Measurements from ENCODE around the gene RSRC2. TPM values are rescaled to one million over a fixed set of nuclear protein-coding genes. Genes with fewer than 3 reads are reported as not detected.
"Not testable (repeated sequence)": the region's sequence is repeated elsewhere in the genome, so short reads cannot be mapped to it uniquely, and the experiment has no call there.

The RSRC2 gene
- total RNA-seq, 1 donor from 2014 or later, result 124 TPM

- Mint-ChIP-seq H3K27ac (peak overlapping the region; percentile 100), H3K27me3 (no peaks in the 10 kb centered on the region), H3K36me3 (ENCODE audit: insufficient read depth) (peaks cover 21% of the 10 kb centered on the region), H3K4me1 (ENCODE audit: low read depth) (peaks cover 13% of the 10 kb centered on the region), H3K9me3 (ENCODE audit: low read depth) (no peaks in the 10 kb centered on the region), H3K4me3 (ENCODE audit: low read depth) (peak overlapping the region; percentile 98)
- DNase-seq (ENCODE audit: low spot score, unreplicated experiment), result no peak
- peak; percentile 2 for TF ChIP-seq CTCF (IDR thresholded peaks at IDR 0.05; ENCODE audit: unreplicated experiment)
Observed at GRCh38 chr12:122501489-122501989, 25.2 kb downstream of the RSRC2 start.

GRCh38 chr12:122500685-122501488 lies 25.8 kb downstream of the RSRC2 start, which contains the start of gene ZCCHC8:
Gene ZCCHC8, minus strand, starts transcription at chr12:122500932. Its CDS starts 92 bp downstream, at chr12:122500840.
- Mint-ChIP-seq H3K9me3 (ENCODE audit: low read depth) (no peaks in the 10 kb centered on the region), H3K27me3 (no peaks in the 10 kb centered on the region), H3K4me3 (ENCODE audit: low read depth) (peak within 1 kb of the TSS; percentile 98), H3K36me3 (ENCODE audit: insufficient read depth) (peaks cover 17% of the 10 kb centered on the region), H3K27ac (peak within 1 kb of the TSS; percentile 100), H3K4me1 (ENCODE audit: low read depth) (peaks cover 13% of the 10 kb centered on the region)
- TF ChIP-seq CTCF (IDR thresholded peaks at IDR 0.05; ENCODE audit: unreplicated experiment), result peak; percentile 10
- peak; percentile 89 for DNase-seq (ENCODE audit: low spot score, unreplicated experiment)

GRCh38 chr12:122499991-122500684 lies 26.6 kb downstream of the RSRC2 start:
- peaks cover 17% of the 10 kb centered on the region for H3K36me3 Mint-ChIP-seq (ENCODE audit: insufficient read depth)
- peak overlapping the region; percentile 100 for H3K27ac Mint-ChIP-seq
- TF ChIP-seq CTCF (IDR thresholded peaks at IDR 0.05; ENCODE audit: unreplicated experiment), result no peak
- DNase-seq (ENCODE audit: low spot score, unreplicated experiment), result peak; percentile 32
- H3K9me3 Mint-ChIP-seq (ENCODE audit: low read depth), result no peaks in the 10 kb centered on the region
- H3K4me1 Mint-ChIP-seq (ENCODE audit: low read depth), result peaks cover 13% of the 10 kb centered on the region
- H3K4me3 Mint-ChIP-seq (ENCODE audit: low read depth), result peak overlapping the region; percentile 98
- no peaks in the 10 kb centered on the region for H3K27me3 Mint-ChIP-seq

- no peaks in the 10 kb centered on the region for H3K27me3 Mint-ChIP-seq
- DNase-seq (ENCODE audit: low spot score, unreplicated experiment), result no peak
- H3K9me3 Mint-ChIP-seq (ENCODE audit: low read depth), result no peaks in the 10 kb centered on the region
- peaks cover 21% of the 10 kb centered on the region for H3K36me3 Mint-ChIP-seq (ENCODE audit: insufficient read depth)
- peaks cover 8% of the 10 kb centered on the region for H3K4me1 Mint-ChIP-seq (ENCODE audit: low read depth)
- H3K27ac Mint-ChIP-seq, result no peak overlapping the region
- H3K4me3 Mint-ChIP-seq (ENCODE audit: low read depth), result no peak overlapping the region
- no peak for TF ChIP-seq CTCF (IDR thresholded peaks at IDR 0.05; ENCODE audit: unreplicated experiment)
Observed at GRCh38 chr12:122495258-122495657, 31.5 kb downstream of the RSRC2 start.

- not testable (repeated sequence) for H3K9me3 Mint-ChIP-seq (ENCODE audit: low read depth); H3K27ac Mint-ChIP-seq; H3K27me3 Mint-ChIP-seq; H3K4me3 Mint-ChIP-seq (ENCODE audit: low read depth); H3K4me1 Mint-ChIP-seq (ENCODE audit: low read depth); DNase-seq (ENCODE audit: low spot score, unreplicated experiment)
- H3K36me3 Mint-ChIP-seq (ENCODE audit: insufficient read depth), result peaks cover 23% of the 10 kb centered on the region
Observed at GRCh38 chr12:122493222-122493621, 33.5 kb downstream of the RSRC2 start.

All from progenitor cell of endocrine pancreas (in vitro differentiated cells).